ENCODE results near the gene CUL7.

- TF ChIP-seq CTCF (optimal IDR thresholded peaks at IDR 0.05 in 1 of 3, IDR thresholded peaks at IDR 0.05 in 1 of 3, conservative IDR thresholded peaks at IDR 0.05 in 1 of 3; ENCODE audit: extremely low read depth in 1 of 3, insufficient read depth in 2 of 3, low read length in 3 of 3) (no peak), EZH2 (IDR thresholded peaks at IDR 0.05; ENCODE audit: low read length) (no peak)
Measured at GRCh38 chr6:43082806-43083655, 29.4 kb upstream of the CUL7 start.

Data from keratinocyte (primary cell).